ENCODE results near the gene EVX2.

DNA sequence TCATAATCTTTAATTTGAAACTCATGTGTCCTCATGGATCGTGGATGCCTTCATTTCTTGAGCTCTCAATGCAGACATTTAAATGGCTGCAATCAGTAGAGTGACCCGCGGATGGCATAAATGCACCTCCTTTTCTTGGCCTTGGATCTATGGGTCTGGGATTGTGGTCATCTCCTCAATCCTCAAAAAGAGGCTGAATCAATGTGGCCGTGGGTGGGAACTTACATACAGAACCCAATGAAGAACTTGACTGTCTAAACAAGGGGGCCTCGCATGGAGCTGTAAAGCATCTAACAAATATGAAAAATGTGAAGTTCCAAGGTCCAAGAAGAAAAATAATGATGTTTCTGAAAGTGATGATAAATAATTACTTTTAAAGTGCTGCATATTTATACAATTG lies 11.7 kb upstream of the EVX2 start:
- TF ChIP-seq SP1 (IDR thresholded peaks at IDR 0.05) (no peak), TARDBP (IDR thresholded peaks at IDR 0.05) (no peak), SUZ12 (IDR thresholded peaks at IDR 0.05) (no peak), ZNF384 (IDR thresholded peaks at IDR 0.05) (no peak), FOXA1 (IDR thresholded peaks at IDR 0.05) (no peak), NFRKB (IDR thresholded peaks at IDR 0.05) (no peak), BHLHE40 (IDR thresholded peaks at IDR 0.05; ENCODE audit: borderline replicate concordance) (no peak), ELF4 (IDR thresholded peaks at IDR 0.05) (no peak), CTBP1 (IDR thresholded peaks at IDR 0.05; ENCODE audit: borderline replicate concordance) (no peak), FOXM1 (IDR thresholded peaks at IDR 0.05; ENCODE audit: borderline replicate concordance) (no peak), FOXK2 (IDR thresholded peaks at IDR 0.05) (no peak), LEF1 (IDR thresholded peaks at IDR 0.05; ENCODE audit: borderline replicate concordance) (no peak)
- TF ChIP-seq, protein P1, sequence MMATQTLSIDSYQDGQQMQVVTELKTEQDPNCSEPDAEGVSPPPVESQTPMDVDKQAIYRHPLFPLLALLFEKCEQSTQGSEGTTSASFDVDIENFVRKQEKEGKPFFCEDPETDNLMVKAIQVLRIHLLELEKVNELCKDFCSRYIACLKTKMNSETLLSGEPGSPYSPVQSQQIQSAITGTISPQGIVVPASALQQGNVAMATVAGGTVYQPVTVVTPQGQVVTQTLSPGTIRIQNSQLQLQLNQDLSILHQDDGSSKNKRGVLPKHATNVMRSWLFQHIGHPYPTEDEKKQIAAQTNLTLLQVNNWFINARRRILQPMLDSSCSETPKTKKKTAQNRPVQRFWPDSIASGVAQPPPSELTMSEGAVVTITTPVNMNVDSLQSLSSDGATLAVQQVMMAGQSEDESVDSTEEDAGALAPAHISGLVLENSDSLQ (IDR thresholded peaks at IDR 0.05): no peak

Measured in HEK293T (cell line).